NCI-H526 (cell line): ENCODE results near the gene TTYH3.
"Not testable (repeated sequence)": the region's sequence is repeated elsewhere in the genome, so short reads cannot be mapped to it uniquely, and the experiment has no call there.

ENCODE experiments used
- DNase-seq, 2 experiments: peaks; one replicate each; lab custom pipeline; 2025; lab: John Stamatoyannopoulos, UW

The TTYH3 gene

GRCh38 chr7:2603044-2603965, 28.5 kb upstream of the TTYH3 start:
- no peak for DNase-seq

DNA sequence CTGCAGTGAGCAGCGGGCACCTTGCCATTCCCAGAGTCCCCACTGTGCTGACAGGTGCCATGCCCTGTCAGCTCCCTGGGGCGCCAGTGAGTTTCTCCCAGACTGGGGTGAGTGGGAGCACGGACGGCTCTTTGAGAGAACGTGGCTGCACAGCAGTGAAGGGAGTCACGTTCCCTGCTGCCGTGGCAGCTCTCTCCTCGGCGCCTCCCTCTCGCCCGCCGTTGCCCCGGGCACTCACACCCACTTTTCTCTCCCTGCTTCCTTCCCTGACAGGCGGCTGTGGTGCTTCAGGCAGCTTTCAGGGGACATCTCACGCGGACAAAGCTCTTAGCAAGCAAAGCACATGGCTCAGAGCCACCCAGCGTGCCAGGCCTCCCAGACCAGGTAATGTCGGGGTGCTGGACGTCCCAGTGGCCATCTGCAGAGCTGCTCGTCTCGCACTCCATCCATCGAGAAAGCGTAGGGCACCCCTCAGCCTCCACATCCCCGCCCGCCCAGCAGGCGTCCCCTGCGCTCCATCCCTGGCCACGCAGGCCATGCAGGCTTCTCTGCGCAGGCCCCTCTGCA, 27.1 kb upstream of the TTYH3 start:
- no peak for DNase-seq

DNA sequence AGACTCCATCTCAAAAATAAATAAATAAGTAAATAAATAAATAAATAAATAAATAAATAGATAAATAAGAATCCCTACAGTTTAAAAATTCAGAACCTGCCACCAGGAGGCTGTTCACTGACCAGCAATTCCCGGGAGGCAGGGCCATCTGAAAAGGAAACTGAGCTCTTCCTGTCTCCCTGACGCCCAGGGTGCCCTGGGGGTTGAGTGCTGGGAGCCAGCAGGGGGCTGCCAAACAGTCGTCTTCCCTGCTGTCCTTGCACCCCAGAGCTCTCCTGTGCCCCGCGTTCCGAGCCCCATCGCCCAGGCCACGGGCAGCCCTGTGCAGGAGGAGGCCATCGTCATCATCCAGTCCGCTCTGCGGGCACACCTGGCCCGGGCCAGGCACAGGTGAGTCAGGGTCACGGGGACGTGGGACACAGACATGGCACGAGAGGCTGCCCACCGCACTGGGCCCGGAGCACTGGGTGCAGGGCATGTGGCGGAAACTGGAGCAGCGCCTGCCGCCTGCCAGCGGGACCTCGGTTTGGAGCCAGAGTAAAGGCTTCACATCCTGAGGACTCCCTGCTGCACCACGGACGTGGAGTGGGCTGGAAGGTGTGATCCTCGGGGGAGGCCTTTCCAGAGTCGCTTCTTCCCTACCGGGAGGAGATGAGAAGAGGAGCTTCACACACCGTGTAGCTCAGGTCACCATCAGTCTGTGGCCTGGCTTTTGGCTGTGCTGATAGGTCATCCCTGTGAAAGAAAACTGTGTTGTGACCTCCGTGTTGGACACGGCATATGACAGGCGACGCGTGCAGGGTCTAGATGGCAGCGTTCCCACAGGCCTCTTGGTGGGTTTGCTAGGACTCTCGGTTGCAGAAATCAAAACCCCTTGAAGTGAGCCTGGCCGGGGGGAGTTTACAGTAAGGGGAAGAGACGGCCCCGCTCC, 25.9 kb upstream of the TTYH3 start:
- DNase-seq, result no peak

- no peak for DNase-seq
Measured at GRCh38 chr7:2606539-2606936, 25.2 kb upstream of the TTYH3 start.

DNA sequence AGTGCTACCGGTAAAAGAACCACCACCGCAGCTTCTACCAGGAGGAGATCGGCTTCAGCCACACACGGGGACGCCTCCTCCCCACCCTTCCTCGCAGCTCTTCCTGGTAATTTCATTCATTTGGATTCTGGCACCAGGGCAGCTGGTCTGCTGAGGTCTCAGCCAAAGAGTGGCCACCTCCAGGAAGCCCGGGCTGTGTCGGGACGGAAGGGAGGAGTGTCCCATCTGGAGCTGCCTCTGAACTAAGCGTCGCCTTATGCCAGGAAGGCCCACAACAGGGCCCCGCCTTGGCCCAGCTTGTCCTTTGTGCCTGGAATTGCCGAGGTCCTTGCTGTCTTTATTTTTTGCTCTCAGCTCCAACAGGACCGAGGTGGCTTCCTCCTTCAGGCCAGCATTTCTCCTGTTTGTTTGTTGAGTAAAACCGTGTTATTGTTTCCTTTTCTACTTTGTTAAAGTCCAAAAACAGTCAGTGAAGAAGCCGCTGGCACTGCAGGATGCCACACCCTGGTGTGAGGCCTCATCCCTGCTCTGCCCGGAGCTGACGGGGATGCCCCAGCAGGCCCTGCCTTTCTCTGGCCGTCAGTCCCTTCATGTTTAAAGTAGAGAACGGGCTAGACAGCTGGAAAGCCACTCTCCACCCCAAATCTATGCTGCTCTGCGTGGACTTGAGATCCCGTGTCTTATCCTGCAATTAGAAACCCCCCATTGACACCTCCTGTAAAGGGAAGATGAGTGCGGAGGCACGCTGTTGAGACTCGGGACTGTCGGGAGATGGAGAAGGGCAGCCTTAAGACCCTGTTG, 24.5 kb upstream of the TTYH3 start:
- no peak for DNase-seq

DNA sequence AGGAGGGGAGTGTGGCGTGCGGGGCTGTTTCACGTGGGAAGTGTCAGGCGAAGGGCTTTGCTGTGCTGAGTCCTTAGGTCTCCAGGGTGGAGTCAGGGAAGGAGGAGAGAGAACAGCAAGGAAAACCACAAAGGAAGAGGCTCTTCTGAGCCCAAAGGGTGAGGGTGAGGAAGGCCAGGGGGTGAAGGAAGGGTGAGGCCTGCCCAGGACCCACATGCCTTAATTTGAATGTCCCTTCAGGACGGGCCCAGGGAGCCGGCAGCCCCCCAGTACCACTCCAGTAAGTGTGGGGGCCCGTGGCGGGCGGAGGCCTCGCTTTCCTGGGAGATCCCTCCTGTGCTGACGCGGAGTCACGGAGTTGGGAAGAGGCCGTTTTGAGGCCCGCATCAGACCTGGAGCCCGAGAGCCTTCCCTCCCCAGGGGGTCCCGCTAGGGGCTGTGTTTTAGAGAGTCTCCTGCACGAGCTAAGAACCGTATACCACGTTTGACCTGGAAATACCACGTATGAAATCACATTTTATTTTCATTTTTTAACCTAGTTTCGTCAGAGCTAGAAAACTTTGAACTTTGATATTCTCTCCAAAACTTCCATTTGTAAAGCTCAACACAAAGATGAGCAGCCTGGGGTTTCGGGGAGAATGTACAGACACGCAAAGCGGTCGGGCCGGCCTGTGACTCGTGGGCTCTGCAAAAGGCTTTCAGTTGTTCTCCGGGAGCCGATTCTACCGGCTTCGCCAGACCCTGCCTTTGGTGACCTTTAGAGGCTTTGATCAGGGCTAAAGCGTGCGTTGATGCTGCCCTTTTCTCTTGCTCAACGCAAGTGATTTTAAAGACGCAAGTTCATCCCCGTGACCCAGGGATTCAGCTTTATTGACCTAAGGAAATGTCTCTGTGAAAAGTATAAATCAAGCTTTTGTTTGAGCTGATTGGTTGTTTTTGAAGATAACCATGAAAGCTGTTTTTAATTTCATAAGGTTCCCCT, 23.6 kb upstream of the TTYH3 start:
- no peak for DNase-seq

DNA sequence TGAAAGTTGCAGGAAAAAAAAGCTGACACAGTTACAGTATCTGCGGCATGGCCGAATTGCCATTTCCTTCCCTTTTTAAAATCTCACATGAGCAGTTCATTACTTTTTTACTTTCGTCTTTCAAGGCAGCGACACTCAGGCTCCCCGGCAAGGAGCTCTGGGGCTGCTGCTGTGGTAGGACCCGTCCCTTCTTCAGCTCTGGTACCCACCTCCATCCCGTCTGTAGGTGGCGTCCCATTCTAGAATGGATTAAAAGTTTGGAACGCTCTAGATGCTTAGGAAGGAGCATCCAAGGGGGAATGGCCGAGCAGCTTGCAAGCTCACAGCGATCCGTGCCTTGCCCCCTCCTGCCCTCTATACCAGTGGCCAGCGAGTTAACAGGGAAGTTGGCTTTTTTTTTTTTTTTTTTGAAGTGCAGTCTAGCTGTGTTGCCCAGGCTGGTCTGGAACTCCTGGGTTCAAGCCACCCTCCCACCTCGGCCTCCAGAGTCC, 22.8 kb upstream of the TTYH3 start:
- DNase-seq, result peak in 1 of 2 experiments; percentile 41

DNA sequence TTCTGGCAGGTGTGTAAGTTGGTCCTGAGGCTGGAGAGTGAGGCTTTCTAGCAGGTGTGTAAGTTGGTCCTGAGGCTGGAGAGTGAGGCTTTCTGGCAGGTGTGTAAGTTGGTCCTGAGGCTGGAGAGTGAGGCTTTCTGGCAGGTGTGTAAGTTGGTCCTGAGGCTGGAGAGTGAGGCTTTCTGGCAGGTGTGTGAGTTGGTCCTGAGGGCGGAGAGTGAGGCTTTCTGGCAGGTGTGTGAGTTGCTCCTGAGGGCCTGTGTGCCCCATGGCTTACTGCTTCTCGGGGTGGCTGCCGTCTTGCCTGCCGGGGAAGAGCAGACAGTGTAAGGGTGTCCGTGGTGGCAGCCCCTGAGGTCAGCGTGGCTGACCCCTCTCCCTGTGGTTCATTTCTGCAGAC, 22.1 kb upstream of the TTYH3 start:
- not testable (repeated sequence) for DNase-seq

DNA sequence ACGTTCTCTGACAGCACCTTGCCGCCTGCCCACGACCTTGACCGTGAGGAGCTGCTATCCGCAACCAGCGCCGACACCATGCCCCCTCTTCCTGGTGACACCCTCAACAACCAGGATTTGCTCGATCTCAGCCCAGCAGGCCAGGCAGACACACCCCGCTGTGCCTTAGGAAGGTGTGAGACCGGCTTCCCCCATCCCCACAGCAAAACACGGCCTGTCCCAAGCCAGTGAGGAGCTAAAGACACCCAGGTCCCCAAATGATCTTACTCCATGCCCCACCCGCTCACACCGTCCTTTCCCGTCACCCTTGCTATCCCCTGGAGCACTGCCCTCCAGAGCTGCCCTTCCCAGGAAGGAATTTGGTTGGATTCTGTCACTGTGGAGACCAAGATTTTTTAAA, 21.3 kb upstream of the TTYH3 start:
- DNase-seq, result no peak

DNA sequence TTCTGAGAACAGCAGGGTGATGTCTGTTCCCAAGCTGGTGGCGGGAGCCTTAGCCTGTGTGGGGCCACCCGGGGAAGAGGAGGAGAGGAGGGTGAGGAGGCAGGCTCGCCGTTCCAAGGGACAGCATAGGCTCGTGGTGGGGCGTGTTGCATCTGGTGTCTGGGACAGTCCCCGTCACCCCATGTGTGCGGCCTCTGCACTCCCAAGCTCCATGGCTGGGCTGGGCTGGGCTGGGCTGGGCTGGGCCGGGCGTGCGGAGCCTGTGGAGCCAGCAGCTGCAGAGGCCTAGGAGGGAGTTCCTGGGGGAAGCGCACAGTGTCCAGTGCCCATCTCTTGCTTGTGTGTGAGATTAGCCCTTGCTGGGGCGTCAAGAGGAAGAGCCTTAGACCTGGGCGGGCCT, 20.9 kb upstream of the TTYH3 start:
- no peak for DNase-seq

DNA sequence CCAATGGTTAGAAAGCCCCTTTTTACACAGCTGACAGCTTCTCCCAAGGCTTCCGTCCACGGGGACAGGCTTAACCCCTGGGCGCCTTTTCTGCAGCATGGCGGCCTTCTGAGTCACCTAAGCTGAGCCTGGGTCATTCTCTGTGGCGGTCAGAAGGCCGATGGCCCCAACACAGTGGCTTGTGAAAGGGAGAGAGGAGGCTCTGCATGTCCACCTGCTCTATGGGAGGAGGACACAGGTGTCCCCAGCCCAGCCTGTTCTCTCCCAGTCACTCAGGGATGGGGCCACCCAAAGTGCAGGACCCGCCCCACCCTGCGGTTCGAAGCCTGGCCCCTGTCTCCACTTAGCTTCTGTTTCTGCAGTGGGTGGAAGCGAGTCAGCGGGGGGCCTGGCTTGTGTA, 20.4 kb upstream of the TTYH3 start:
- no peak for DNase-seq

- no peak for DNase-seq
Measured at GRCh38 chr7:2611922-2612321, 19.9 kb upstream of the TTYH3 start.

DNA sequence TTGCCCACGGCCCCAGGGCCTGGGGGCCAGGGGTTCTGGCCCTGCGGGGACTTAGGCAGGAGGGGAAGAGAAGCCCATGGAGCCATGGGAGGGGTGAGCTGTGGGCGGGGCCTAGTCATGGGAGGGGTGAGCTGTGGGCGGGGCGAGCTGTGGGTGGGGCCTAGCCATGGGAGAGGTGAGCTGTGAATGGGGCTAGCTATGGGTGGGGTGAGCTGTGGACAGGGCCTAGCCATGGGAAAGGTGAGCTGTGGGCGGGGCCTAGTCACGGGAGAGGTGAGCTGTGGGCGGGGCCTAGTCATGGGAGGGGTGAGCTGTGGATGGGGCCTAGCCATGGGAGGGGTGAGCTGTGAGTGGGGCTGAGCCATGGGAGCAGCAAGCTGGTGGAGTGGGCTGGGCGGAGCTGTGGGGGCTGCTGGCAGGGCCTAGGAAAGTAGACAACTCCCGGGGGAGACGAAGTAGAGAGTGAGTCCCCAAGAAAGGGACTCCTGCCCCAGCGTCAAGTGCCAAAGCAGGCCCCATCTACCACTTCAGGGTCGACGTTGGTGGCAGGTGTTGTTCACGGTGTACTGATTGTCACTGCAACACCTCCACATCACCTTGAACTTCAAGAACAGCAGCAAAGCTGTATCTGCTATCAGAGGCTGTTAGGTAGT, 19.2 kb upstream of the TTYH3 start:
- DNase-seq, result peak in 1 of 2 experiments; percentile 36

GRCh38 chr7:2613098-2613930, 18.5 kb upstream of the TTYH3 start:
- peak in 1 of 2 experiments; percentile 35 for DNase-seq

- DNase-seq, result no peak
Measured at GRCh38 chr7:2613931-2614600, 17.7 kb upstream of the TTYH3 start.

DNA sequence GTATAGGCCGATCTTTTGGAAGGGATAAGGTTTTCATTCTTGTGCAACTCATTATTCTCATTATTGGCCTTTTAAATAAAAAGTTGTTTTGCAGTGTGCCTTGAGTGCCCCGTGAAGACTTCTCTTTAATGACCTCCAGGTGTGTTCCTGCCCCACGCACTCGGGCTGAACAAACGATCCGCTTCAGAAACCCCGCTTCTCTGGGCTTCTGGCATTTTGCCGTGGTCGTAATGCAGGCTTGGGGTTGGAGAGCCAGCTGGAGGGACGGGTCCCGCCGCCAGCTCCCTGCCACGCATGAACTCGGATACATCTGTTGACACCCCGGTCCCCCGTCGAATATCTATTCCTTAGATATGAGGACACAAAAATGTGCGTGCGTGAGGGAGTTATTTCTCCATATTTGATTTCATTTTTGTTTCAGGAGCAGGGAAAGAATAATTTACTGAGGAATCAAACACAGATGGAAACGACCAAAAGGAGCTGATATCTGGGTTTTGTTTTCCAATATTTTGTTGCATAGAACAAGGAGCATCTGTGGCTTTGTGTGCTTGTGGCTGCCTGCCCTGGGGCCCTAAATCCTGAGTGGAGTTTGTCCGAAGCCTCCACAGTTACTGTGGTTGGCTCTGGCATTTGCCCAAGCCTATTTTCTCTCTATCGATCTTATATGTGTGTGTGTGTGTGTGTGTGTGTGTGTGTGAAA, 17.0 kb upstream of the TTYH3 start:
- no peak for DNase-seq
